HepG2 (cell line): ENCODE results near the gene SMIM44. TPM values are rescaled to one million over a fixed set of nuclear protein-coding genes. Genes with fewer than 3 reads are reported as not detected.
A peak's percentile ranks its signal among the peaks of the same experiment; 100 is the strongest.

ENCODE experiments used
- ATAC-seq: fragments of 200-7000 bp; cut with Tn5 transposase; 3 replicates; pipeline ENCODE4 v1.9.1; 2020; ENCODE audit warnings: mild to moderate bottlenecking, moderate library complexity
- BruUV-seq: library from RNA; stranded (reverse); fragments of 400-500 nt; replicated peaks from 2 replicates; lab custom pipeline; 2021; lab: Mats Ljungman, UMichigan
- CTCF ChIA-PET: fragments of 300-600 bp; formaldehyde crosslinking; extraction: SDS; loops from one replicate; lab custom pipeline; 2021; ENCODE audit warnings: low total read pairs, inconsistent platforms, low intra/inter-chr PET ratio; lab: Yijun Ruan, JAX
- POLR2A ChIA-PET: fragments of 350-600 bp; sonication (Branson Sonifier 250); formaldehyde crosslinking; loops from one replicate; lab custom pipeline; 2020; ENCODE audit warnings: antibody characterized with exemption, inconsistent platforms; lab: Yijun Ruan, JAX
- DNase-seq: peaks from one replicate; pipeline ENCODE4 v3.0.0-alpha.2; 2015; ENCODE audit warnings: low spot score
- FAIRE-seq: peaks from 3 replicates; lab custom pipeline; 2011; peaks lifted over from hg19 to GRCh38; lab: Jason Lieb, UNC
- H2AFZ ChIP-seq: one replicate; pipeline ENCODE4 v1.6.1; 2011; ENCODE audit warnings: low read length, inconsistent platforms
- H3K27ac ChIP-seq: fragments of 300-600 bp; 3 replicates; pipeline ENCODE4 v1.8.0; 2011; ENCODE audit warnings: mixed run types, mild to moderate bottlenecking, mixed read lengths, low read length, inconsistent platforms; ENCODE audit not compliant: insufficient read depth; ENCODE audit errors: extremely low read length
- H3K27me3 ChIP-seq, 2 experiments: fragments of 200-600 bp in 1 of 2; 2 replicates in 1 of 2; 3 replicates in 1 of 2; pipeline versions ENCODE4 v1.6.0 to v1.8.0; 2011; ENCODE audit warnings: low read length in 2 of 2, mild to moderate bottlenecking in 2 of 2, moderate library complexity in 2 of 2, inconsistent platforms in 1 of 2; ENCODE audit not compliant: insufficient read depth in 2 of 2, control insufficient read depth in 1 of 2
- H3K36me3 ChIP-seq, 2 experiments: fragments of 200-600 bp in 1 of 2; replicated peaks in 1 of 2; 2 replicates in 1 of 2; 3 replicates in 1 of 2; pipeline versions ENCODE4 v1.5.1 to v1.8.0; 2011; ENCODE audit warnings: low read length in 2 of 2, inconsistent platforms in 1 of 2; ENCODE audit not compliant: insufficient read depth in 2 of 2, control insufficient read depth in 1 of 2
- H3K4me1 ChIP-seq: 2 replicates; pipeline ENCODE4 v1.5.1; 2012; ENCODE audit warnings: low read length, inconsistent platforms; ENCODE audit not compliant: insufficient read depth
- H3K4me2 ChIP-seq: 2 replicates; pipeline ENCODE4 v1.6.0; 2011; ENCODE audit warnings: low read depth, low read length, inconsistent platforms
- H3K4me3 ChIP-seq, 3 experiments: fragments of 200-600 bp in 1 of 3; sonication (generic), shearing (Covaris generic) in 1 of 3; replicated peaks in 1 of 3; 2 replicates each; pipeline ENCODE4 v1.5.1; 2011 to 2016; ENCODE audit warnings: low read length in 3 of 3, inconsistent platforms in 2 of 3, low read depth in 2 of 3, mild to moderate bottlenecking in 2 of 3, control low read depth in 1 of 3, mixed read lengths in 1 of 3; ENCODE audit not compliant: insufficient read depth in 1 of 3
- H3K79me2 ChIP-seq: one replicate; pipeline ENCODE4 v1.6.1; 2011; ENCODE audit warnings: low read length, inconsistent platforms; ENCODE audit not compliant: insufficient read depth
- H3K9ac ChIP-seq: 2 replicates; pipeline ENCODE4 v1.6.0; 2011; ENCODE audit warnings: mild to moderate bottlenecking, low read depth, low read length, inconsistent platforms; ENCODE audit not compliant: insufficient read depth
- H3K9me3 ChIP-seq: 2 replicates; pipeline ENCODE4 v1.5.1; 2012; ENCODE audit warnings: mild to moderate bottlenecking, low read length
- H4K20me1 ChIP-seq: 2 replicates; pipeline ENCODE4 v1.6.0; 2011; ENCODE audit warnings: inconsistent platforms, mild to moderate bottlenecking, low read length, moderate library complexity; ENCODE audit not compliant: insufficient read depth
- HNRNPL ChIP-seq: fragments of 200-400 bp; formaldehyde crosslinking; IDR thresholded peaks from 2 replicates; pipeline ENCODE4 v1.6.1; 2017; ENCODE audit warnings: mild to moderate bottlenecking, low read depth, low read length
- RBFOX2 ChIP-seq: fragments of 200-400 bp; formaldehyde crosslinking; IDR thresholded peaks from 2 replicates; pipeline ENCODE4 v1.6.1; 2017; ENCODE audit warnings: low read depth, mild to moderate bottlenecking, low read length
- RBM22 ChIP-seq: fragments of 200-400 bp; formaldehyde crosslinking; optimal IDR thresholded peaks from 2 replicates; pipeline ENCODE3; 2017; ENCODE audit warnings: mild to moderate bottlenecking, low read length, moderate library complexity
- ZBTB3 ChIP-seq: sonication (generic); formaldehyde crosslinking; IDR thresholded peaks from 2 replicates; pipeline ENCODE4 v1.4.0; 2020; ENCODE audit warnings: low read depth, mild to moderate bottlenecking, moderate library complexity, missing genetic modification reagents, borderline replicate concordance
- WGBS: methylation state at CpG from one replicate; pipeline ENCODE4 v1.1.6; 2017; ENCODE audit warnings: low lambda C conversion rate; 5-methylcytosine and 5-hydroxymethylcytosine counted together
- in situ Hi-C: cut with HindIII; loops from 2 replicates; pipeline ENCODE4 v1.10.0; 2017; ENCODE audit warnings: low pct_unique_long_range_greater_than_20kb; ENCODE audit not compliant: extremely low pct_ligation_motif_present
- intact Hi-C: fragments of 100-400 bp; cut with micrococcal nuclease; formaldehyde crosslinking; loops from one replicate; pipeline ENCODE4 v1.10.0; 2022; ENCODE audit not compliant: unreplicated experiment
- polyA plus RNA-seq, 8 experiments: library from polyadenylated mRNA; depleted of rRNA in 3 of 8; stranded (reverse) in 7 of 8; unstranded in 1 of 8; fragments of >200 nt; fragmentation: Illumina TruSeq in 4 of 8; extraction: Trizol in 4 of 8; gene quantifications; 2 replicates each; pipeline versions ENCODE4 v1.2.1 to v1.2.3, GENCODE V29; 2011 to 2016; ENCODE audit warnings: low read depth in 4 of 8, missing spikeins in 1 of 8, mixed read lengths in 1 of 8; ENCODE audit not compliant: insufficient read depth in 1 of 8
- total RNA-seq, 5 experiments: library from RNA; depleted of rRNA; stranded (reverse); fragments of >200 nt; fragmentation: Illumina TruSeq; extraction: Trizol; gene quantifications; 2 replicates each; pipeline ENCODE4 v1.2.3, GENCODE V29; 2016; ENCODE audit warnings: low read depth in 1 of 5

SMIM44 gene
- total and polyA plus RNA-seq, 2 of the 13 experiments (the other 11 are each of a cell fraction or from before 2014, with no cell fraction given), result not detected

GRCh38 chr19:3514930-3515329 is 31.7 kb upstream of the SMIM44 start:
- Histone ChIP-seq H3K4me2 (no peak overlapping the region), H3K4me3 (no peak overlapping the region), H3K27me3 (no peaks in the 10 kb centered on the region), H3K4me1 (peaks cover 15% of the 10 kb centered on the region), H3K9me3 (no peaks in the 10 kb centered on the region), H2AFZ (no peak overlapping the region), H4K20me1 (peaks cover 37% of the 10 kb centered on the region; the same call in 1 of the 2 replicates), H3K36me3 (peaks cover 6 to 30% of the 10 kb centered on the region in 2 experiments; a peak in 4 of 5 replicates), H3K79me2 (peaks cover 66% of the 10 kb centered on the region), H3K9ac (no peak overlapping the region), H3K27ac (no peak overlapping the region)
- no peak for TF ChIP-seq ZBTB3
- peak; percentile 36 for TF ChIP-seq RBM22
- WGBS, result 94% methylated on average over 5 of the region's 12 CpGs
- DNase-seq (no peak), FAIRE-seq (no peak), ATAC-seq (no peak)
- CTCF ChIA-PET, result no interaction called here
- in situ Hi-C loops, result no loop called here
- POLR2A ChIA-PET, result no interaction called here
- no TSS peak for BruUV-seq
- intact Hi-C loops, result no loop called here

GRCh38 chr19:3513229-3514140 is 30.2 kb upstream of the SMIM44 start:
- Histone ChIP-seq H3K9ac (no peak overlapping the region), H3K36me3 (peaks cover 5 to 26% of the 10 kb centered on the region in 2 experiments; a peak in 4 of 5 replicates), H3K79me2 (peaks cover 71% of the 10 kb centered on the region), H2AFZ (no peak overlapping the region), H3K4me2 (no peak overlapping the region), H3K27ac (no peak overlapping the region), H4K20me1 (peaks cover 37% of the 10 kb centered on the region; the same call in 1 of the 2 replicates), H3K4me1 (peaks cover 16% of the 10 kb centered on the region), H3K9me3 (no peaks in the 10 kb centered on the region), H3K4me3 (no peak overlapping the region), H3K27me3 (no peaks in the 10 kb centered on the region)
- no peak for FAIRE-seq
- no peak for DNase-seq
- WGBS, result 97% methylated on average over 13 of the region's 23 CpGs
- ATAC-seq, result no peak
- POLR2A ChIA-PET, result no interaction called here
- intact Hi-C loops (no loop called here), in situ Hi-C loops (no loop called here)
- TF ChIP-seq HNRNPL (no peak), RBFOX2 (0 out of 2 replicates have a peak, but pooled peaks have one; percentile 13)
- CTCF ChIA-PET, result no interaction called here
- BruUV-seq, result no TSS peak
